Glomerular endothelial cell (primary cell): ENCODE data around the gene RORC. TPM values are rescaled to one million over a fixed set of nuclear protein-coding genes. Genes with fewer than 3 reads are reported as not detected.
"Not testable (repeated sequence)": the region's sequence is repeated elsewhere in the genome, so short reads cannot be mapped to it uniquely, and the experiment has no call there.

Source experiments
- DNase-seq: peaks from one replicate; pipeline ENCODE4 v3.0.0-alpha.2; 2011; ENCODE audit warnings: low read depth, low spot score; ENCODE audit errors: extremely low read depth
- total RNA-seq: library from RNA; depleted of rRNA; stranded (reverse); fragments of >200 nt; gene quantifications from 2 replicates; pipeline ENCODE4 v1.2.3, GENCODE V29; 2015

RORC gene
- total RNA-seq, 1 donor from 2014 or later = not detected

DNA sequence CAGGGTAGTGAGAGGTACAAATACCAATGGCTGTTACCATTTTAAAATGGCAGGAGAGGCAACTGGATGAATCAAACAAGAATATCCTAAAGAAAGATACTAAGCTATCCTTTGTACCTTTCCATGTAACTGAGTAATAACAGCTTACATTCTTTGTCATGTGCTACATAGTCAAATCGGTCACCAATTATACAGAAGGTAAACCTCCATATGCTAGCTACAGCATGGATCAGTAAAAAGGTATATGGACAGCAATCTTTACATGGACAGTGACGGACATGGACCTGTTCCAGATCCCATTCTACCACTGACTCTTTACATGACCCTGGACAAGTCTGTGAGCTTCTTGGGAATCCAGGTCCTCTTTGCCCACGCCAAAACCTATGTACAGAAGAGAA, 54.9 kb downstream of the RORC start:
- no peak for DNase-seq

DNA sequence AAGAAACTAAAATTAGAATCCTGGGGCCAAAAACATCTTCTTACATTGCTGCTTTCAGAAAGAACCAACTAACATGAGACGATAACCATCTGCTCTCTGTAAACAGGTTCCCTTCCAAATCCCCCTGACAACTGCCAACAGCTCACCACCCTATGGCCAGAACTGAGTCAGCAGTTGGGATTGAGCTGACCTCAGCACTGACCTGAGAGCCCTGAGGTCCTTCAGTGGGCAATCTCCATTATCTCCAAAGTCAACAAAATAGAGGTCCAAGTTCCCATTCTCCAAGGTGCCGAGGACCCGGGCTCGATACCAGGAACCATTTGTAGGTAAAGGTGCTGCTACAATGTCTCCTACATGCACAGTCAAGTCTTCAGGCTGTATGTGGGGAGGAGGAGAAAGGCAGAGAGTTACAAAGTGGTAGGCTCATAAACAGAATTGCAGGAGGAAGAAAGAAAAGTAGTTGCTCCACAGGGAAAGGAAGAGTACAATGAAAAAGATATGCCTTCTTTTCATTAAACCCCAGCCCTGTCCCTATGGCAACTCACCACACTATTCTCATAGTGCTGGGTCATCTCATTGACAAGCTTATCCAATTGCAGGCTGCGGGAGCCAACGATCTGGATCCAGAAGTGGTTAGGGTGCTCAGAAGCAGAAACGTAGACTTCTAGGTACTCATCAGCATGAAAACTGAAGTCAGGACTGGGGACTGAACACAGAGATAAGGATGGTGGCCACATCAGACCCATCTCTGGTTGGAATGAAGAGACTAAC, 55.5 kb downstream of the RORC start:
- no peak for DNase-seq

DNA sequence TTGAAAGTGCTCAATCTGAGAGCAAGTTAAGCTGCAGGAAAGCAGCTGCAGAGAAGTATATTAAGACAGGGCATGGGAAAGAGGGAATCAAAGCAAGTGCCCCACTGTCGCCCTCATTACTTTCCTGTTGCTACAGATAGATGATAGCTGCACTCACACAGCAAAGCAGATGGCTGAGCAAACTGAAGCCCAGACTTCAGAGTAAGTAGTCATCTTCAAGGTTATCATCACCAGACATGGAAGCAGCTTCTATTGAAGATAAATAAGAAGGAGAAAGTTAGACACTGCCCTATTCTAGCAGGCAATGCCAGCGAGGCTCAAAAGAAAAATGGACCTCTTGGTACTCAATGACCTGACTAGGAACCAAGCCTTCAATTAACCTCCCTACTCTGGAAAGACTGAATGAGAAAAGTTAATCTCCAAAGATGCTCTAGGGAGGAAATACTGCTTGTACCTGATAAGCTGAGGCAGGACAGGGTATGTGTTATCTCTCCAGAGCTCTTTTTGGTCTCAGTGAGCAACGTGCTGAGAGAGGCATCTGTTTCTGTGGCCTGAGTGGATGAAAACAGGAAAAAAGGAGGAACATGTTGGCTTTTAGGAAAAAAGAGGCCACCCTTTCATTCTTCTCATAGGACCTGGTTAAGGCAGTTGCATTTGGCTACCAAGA, 57.2 kb downstream of the RORC start:
- no peak for DNase-seq

DNA sequence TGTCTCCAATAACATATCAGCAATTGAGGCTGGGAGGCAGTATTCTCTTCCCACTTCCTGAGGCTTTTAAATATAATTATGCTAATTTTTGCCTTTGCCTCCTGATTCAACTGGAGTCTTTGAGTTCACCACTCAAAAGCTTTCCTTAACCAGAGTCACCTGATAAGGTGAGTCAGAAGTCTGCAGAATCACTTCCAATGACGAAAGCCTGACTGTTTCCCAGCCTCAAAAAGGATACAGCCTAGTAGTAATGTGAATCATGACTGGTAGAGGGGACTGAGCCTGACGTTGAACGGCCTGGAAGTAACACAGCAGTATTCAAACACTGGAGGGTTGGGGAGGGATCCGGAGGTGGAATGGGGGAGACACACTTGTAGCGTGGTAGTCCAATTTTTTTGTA, 57.9 kb downstream of the RORC start:
- no peak for DNase-seq

DNA sequence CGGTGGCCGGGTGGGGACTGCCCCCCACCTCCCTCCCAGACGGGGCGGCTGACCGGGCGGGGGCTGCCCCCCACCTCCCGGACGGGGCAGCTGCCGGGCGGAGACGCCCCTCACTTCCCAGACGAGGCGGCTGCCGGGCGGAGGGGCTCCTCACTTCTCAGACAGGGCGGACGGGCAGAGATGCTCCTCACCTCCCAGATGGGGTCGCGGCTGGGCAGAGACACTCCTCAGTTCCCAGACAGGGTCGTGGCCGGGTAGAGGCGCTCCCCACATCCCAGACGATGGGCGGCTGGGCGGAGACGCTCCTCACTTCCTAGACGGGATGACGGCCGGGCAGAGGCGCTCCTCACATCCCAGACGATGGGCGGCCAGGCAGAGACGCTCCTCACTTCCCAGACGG, 62.3 kb downstream of the RORC start:
- not testable (repeated sequence) for DNase-seq

DNA sequence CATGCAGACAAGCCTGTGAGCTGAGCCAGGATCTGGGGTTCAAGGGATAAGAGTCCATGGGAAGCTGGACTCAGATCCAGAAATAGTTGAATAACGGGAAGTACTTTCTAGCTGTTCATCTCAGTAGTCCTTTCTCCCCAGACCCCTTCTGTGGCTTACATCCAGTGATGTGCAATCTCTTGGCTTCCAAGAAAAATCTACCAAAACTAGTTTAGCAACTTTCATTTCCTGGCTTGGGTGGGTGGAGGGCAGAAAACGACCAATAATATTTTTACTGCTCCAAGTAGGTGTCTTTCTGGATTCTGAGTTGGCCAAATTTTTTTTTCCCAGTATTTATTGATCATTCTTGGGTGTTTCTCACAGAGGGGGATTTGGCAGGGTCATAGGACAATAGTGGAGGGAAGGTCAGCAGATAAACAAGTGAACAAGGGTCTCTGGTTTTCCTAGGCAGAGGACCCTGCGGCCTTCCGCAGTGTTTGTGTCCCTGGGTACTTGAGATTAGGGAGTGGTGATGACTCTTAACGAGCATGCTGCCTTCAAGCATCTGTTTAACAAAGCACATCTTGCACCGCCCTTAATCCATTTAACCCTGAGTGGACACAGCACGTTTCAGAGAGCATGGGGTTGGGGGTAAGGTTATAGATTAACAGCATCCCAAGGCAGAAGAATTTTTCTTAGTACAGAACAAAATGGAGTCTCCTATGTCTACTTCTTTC, 63.1 kb downstream of the RORC start:
- not testable (repeated sequence) for DNase-seq

DNA sequence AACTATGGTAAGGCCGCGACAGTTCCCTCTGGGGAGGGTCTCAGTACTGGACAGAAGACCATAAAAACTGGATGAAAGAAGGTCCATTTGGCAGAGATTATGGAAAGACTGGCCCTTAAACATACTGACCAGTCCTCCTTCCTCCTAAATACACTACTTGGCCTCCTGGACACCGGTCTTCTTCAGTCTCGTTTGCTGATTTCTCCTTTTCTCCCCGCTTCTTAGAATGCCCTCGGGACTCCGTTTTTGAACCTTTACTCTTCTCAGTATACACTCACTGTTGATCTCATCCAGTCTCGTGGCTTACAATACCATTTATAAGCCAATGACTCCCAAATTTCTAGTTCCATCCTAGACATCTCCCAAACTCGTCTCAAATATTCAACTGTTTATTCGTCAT, 67.6 kb downstream of the RORC start:
- DNase-seq = no peak

DNA sequence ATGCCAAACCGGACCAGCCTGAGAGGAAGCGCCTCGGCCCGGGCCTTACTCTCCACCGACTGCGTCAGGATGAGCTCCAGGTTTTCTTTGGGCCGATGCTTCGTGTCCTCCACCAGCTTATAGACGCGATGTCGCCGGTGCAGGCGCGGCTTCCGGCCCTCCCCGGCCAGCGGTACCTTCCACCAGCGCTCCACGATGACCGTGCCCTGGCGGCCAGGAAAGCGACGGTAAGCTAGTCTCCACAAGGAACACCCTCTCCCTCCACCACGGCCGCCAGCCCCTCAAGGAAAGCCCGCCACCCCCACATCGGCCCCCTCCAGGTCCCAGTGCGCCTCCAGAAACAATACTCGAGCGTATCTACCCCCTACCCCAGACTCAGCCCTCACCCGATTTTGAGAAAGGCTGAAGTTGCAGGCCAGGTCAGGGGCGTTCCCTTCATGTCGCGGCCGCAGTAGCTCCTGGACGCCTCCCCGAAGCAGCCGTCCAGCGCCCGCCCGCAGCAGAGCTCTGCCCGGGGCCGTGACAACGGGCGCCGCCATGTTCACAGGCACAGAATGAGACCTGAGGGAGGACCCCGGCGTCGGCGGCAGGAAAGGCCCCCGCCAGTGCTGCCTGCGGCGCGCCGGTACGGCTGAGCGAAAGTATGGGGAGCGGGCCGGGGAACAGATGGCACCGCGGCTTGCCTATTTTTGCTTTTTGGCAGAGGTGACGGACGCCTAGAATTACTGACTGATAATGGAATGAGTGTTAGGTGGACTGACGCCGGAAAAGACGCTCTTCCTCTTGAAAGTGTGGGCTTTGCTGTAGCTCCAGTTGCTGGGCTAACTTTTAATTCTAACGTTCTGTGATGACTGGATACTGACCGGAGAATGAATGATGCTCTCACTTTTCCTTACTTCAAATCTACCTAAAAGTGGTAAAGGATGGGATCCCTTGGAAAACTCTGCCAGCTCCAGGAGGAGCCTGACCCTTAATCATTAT, 68.4 kb downstream of the RORC start, which contains the start of gene MRPL9:
Gene MRPL9 (minus strand): TSS at position 556 of the 981 bp plus-strand sequence. CDS start 17 bp downstream, at position 539.
- peak; percentile 18 for DNase-seq

DNA sequence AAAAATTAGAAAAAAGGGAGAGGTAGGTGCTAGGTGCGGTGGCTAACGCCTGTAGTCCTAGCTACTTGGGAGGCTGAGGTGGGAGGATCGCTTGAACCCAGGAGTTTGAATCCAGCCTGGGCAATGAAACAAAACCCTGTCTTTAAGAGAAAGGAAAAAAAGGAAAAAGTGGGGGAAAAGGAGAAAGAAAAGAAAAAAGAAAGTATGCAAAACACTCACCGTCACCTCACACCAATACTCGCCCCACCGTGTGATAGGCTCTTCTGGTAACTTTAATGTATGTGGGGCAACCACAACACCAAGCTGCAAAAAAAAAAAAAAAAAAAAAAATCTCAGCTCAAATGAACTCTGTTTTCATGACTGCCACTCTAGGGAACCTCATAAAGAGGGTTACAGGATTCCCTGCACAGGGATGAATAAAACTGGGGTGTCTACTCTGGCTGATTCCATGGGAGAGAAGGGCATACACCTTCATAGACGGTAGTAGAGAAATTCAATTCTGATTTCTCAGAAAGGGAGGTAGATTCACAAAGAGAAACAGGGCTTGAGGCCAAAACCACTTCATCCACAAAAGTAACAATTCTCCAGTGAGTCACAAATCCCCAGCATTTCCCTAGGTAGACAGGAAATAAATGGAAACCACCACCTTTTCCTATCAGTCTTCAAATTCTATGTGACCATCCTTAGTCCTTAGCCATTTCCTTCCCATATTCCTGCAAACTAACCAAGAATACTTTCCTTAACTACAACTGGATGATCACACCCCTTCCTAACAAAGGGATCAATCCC, 70.8 kb downstream of the RORC start:
- DNase-seq = no peak

DNA sequence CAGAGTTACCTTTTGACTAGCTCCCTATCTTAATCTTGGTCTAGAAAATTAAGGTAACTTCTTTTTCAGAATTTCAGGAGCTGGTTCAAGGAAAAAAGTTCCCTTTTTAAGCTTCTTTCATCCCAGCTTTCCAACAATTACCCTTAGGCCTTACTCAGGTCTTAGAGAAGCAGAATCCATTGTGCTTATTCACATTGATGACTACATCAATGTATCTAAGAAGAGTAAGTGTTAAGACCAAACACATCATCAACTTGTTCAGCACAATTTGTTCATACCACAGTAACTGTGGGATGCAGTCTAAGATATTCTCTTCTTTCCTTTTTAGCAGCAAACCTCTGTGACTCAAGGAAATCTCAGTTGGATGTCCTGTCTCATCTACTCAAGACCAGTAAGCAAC, 72.4 kb downstream of the RORC start:
- no peak for DNase-seq

DNA sequence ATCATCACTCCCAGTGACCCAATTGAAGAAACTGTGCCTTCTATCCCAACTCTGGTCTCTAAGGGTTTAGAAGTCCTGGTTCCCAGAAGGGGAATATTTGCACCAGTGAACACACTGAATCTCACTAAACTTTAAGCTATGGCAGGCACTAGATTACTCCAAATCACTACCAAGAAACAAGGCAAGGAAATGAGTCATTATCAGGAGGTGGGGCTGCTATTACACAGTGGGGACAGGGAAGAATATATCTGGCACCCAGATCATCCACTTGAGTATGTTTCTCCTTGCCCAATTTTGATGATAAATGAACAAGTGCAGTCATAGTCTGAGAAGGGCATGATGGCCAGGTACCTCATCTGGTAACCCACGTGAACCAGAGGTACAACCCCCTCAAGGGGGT, 75.3 kb downstream of the RORC start:
- no peak for DNase-seq

Other genes with a start within 250 kb of the RORC start
- 17.7 and 21.0 TPM in 2 replicates for gene SNX27, start 219.8 kb downstream of the RORC start, total RNA-seq
- gene CELF3, start 115.0 kb downstream of the RORC start, total RNA-seq = not detected in 2 replicates
- gene RIIAD1, start 110.3 kb downstream of the RORC start, total RNA-seq = not detected in 2 replicates
- 53.4 and 66.0 TPM in 2 replicates for gene MRPL9, start 68.3 kb downstream of the RORC start, total RNA-seq
- gene TDRKH, start 41.3 kb downstream of the RORC start, total RNA-seq = 6.0 and 7.0 TPM in 2 replicates
- not detected in 2 replicates for gene LINGO4, start 26.4 kb downstream of the RORC start, total RNA-seq
- not detected in 2 replicates for gene C2CD4D, start 8.0 kb upstream of the RORC start, total RNA-seq
- gene THEM5, start 21.9 kb upstream of the RORC start, total RNA-seq = not detected in 2 replicates
- 12.0 and 13.8 TPM in 2 replicates for gene THEM4, start 77.7 kb upstream of the RORC start, total RNA-seq
- gene S100A10, start 162.1 kb upstream of the RORC start, total RNA-seq = 359 and 376 TPM in 2 replicates
- 668 and 686 TPM in 2 replicates for gene S100A11, start 205.2 kb upstream of the RORC start, total RNA-seq